Stimulated activated CD8-positive, alpha-beta memory T cell treated with anti-CD3 and anti-CD28 coated beads, Interleukin-15, amount 100 ng/mL, for 1 hour (primary cell): Measurements from ENCODE around the gene ENHO.

Source experiments
- DNase-seq: peaks from one replicate; pipeline ENCODE4 v3.0.0-alpha.2; 2020; ENCODE audit warnings: low read depth

Gene ENHO

GRCh38 chr9:34522971-34523797 is at the start of gene ENHO:
TSS of gene ENHO (minus strand) at chr9:34522990. CDS start at chr9:34521695, 1,295 bp downstream.
- DNase-seq: peak; percentile 72

DNA sequence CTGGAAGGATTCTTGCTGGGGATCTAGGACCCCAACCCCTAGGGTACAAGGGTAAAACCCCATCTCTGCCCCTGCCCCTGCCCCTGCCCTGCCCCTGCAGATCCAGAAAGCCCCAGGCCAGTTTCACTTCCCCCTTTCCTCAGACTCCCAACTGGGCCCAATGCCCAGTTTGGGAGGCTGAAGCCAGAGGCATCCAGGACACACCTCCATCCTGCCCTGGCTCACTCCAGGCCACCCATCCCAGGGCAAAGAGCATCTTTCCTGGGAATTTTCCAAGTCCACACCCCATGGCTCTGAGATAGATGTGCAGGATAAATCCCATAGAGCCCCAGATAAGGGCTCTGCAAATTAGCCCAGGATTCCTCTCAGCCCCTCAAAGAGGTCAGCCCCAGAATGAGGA is 49.3 kb upstream of the ENHO start:
- no peak for DNase-seq

- no peak for DNase-seq
Measured at GRCh38 chr9:34571481-34571810, 48.7 kb upstream of the ENHO start.

- DNase-seq: no peak
Measured at GRCh38 chr9:34570809-34571480, 48.2 kb upstream of the ENHO start.

- no peak for DNase-seq
Measured at GRCh38 chr9:34570376-34570775, 47.6 kb upstream of the ENHO start.

DNA sequence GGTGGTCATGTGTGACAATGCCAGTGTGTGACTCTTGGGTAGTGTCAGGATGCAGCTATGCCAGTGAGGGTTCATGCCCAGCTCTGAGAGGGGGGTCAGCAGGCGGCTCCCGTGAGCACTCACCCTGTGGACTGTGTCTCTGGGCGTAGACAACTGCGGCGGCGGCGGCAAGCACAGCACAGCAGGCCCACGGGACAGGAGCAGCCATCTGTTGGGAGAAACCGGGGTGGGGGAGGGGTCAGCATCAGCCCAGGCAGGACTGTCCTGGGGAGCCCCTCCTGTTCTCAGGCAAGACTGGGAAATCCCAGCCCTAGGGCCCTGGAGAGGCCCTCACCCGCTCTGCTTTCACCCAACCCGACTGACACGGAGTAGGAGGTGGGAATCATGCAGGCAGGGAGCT is 46.0 kb upstream of the ENHO start:
- DNase-seq: no peak

DNA sequence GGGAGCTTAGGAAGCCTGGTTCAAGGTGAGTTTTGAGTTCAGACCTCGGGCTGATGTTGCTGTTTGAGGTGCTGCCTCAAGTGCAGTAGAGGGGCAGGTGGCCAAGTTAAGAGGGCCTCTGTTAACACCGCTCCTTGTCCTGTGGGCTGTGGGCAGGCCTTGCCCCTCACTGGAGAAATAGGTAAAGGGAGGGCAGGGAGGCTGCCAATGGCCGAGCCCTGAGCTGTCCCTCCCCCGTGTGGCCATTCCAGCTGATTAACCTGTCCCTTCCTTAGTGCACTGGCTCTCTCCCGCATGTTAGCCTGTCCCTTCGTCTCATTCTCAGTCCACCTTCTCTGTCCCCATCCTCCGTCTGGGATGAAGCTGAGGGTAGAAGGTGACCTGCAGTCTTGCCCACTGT is 45.3 kb upstream of the ENHO start:
- DNase-seq: no peak

- DNase-seq: no peak
Measured at GRCh38 chr9:34566972-34567371, 44.2 kb upstream of the ENHO start.

- no peak for DNase-seq
Measured at GRCh38 chr9:34566322-34566721, 43.5 kb upstream of the ENHO start.

DNA sequence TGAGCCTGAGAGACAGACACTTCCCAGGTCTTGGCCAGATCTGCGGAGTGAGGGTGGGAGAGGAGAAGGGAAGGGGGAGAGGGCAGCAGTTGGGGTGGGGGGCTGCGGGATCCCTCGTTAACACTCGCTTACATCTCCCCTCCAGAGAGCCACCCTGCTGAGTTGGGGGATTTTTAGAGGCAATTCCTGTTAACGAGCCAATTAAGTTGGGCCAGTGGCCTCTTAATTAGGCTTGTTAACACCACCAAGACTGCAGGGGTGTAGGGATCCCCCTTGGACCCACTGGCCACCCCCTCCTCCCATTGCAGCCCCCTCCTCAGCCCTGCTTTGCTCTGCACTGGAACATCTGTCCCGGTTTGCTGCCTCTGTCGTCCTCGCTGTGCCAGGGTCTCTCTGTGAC is 43.1 kb upstream of the ENHO start:
- DNase-seq: no peak

- no peak for DNase-seq
Measured at GRCh38 chr9:34564617-34565016, 41.8 kb upstream of the ENHO start.

DNA sequence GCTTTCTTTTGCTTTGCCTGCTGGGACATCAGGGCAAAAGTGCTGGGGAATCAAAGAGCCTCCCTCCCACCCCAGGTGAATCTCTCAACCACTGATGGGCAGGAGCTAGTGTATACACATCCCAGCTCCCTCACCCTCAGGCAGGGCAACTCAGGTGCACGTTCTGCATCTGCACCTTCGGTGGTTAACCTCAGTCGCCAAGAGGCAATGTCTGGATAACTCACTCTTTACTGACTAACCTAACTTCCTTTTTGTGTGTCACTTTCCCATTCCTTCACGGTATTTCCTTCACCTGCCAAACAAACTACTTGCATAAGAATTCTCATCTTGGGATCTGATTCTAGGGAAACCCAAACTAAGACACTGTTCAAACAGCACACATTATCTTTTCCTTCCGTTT is 40.5 kb upstream of the ENHO start:
- no peak for DNase-seq

GRCh38 chr9:34562135-34562745 is 39.5 kb upstream of the ENHO start:
- no peak for DNase-seq

DNA sequence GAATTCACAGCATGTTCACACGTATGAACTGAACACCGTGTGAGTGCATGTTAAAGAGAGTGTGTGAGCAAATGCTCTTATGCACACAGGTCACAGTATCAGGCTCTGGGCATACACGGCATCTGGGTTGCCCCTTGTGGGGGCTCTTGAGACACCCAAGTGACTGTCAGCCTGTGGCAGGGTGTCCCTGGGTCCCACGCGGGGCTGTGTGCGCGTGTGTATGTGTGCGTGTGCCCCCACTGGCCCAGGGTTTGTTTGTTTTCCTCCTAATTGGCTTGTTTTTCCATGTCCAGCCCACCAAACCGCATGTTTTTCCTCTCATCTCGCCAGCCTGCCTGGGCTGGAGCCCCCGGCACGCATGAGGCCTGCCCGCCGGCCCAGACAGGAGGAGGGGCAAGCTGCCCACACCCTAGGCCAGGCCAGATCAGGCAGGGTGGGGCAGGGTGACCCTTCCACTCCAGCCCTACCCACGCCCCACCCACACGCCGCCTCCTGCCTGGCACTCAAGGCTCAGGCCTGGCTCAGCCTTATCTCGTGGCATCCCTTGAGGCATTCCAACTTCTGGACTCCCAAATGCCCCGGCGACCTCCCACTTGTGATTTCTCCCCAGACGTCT is 37.9 kb upstream of the ENHO start:
- DNase-seq: no peak

DNA sequence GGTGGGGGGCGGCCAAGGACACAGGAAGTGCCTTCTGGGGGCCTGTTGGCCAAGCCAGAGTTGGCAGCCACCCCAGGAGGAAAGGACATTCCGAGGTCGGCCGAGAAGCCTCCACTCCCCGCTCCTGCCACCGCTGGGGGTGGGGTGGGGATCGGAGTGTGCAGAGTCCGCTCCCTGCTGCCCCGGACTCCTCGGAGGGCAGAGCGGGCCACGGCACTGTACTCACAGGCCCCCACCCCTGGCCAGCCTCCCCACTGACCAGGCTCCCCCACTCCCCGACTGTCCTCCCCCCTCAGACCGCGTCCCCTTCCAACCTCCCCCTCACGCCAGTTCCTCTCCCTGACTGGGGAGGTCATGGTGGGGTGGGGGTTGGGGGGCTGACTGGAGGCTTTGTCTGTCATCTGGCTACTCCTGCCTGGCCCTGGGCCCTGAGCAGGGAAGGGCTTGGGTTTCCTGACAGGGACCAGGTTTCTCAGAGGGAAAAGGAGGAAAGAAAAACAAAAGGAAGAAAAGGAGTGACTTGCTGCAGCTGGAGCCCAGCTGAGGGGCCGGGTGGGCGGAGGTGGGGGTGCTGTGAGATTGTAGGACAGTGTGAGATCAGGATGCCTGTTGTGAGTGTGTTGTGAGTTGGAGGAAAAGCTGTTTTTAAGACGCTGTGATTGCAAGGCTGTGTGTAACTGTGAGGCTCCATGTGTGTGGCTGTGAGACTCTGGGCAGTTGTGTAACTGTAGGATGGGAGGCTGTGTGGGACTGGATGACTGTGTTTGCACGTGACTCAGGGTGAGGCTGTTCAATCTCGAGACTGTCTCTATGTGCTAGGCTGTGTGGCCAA is 37.0 kb upstream of the ENHO start:
- DNase-seq: no peak

DNA sequence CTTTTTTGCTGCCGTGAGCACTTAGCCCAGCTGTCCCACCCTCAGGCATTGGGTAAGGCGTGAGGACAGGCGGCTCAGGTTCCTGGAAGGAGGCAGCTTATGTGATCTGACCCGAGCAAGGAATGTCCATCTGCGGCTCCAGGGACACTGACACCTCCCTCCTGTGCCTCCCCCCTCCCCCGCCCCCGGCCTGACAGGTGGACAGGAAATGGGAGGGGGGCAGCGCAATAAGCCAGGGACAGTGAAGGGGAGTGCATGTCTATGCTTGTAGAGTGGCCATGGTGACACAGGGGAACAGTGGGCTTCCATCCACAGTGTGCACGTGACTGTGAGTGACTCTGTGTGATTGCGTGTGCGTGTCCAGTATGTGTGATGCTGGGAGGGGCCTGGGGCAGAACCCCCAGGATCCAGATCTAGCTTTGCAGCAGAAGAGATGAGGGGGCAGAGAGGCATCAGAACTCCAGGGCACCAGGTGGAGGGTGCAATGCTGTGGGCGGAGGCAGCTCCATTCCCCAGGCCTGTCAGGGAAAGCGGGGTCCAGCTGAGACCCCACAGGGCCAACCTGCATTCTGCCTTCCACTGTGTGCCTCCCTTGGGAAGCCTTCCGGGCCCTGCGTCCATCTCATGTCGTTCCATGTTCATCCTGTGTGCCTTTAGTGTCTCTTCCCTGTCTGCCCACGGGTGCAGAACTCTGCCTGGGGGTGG is 36.3 kb upstream of the ENHO start:
- no peak for DNase-seq

DNA sequence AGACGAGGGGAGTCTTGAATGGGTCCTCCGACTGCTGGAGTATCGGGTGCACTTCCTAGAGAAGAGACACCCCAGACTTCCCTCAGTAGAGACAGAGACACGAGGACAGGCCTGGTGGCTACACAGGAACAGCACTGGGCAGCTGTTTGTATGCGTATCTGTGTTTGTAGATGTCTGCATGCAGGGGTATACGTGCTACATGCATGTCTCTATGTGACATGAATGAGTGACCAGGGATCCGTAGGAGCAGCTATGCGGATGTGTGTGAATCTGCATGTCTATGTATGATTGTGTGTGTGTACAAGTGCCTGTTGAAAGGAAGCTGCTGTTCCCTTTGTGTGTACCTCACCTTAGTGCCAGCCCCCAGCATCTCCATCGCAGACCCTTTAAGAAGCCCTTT is 35.6 kb upstream of the ENHO start:
- DNase-seq: no peak

- no peak for DNase-seq
Measured at GRCh38 chr9:34557426-34558321, 34.9 kb upstream of the ENHO start.

GRCh38 chr9:34556949-34557348 is 34.2 kb upstream of the ENHO start:
- DNase-seq: no peak

- no peak for DNase-seq
Measured at GRCh38 chr9:34555936-34556525, 33.2 kb upstream of the ENHO start.
